Right lobe of liver (tissue), 4 donors: ENCODE results near the gene TTC23.

ENCODE experiments used
- POLR2A ChIP-seq: fragments of 450-650 bp; IDR thresholded peaks from one replicate; pipeline ENCODE4 v1.6.1; 2017; ENCODE audit warnings: antibody characterized with exemption, mild to moderate bottlenecking
- TF ChIP-seq, protein P1 (sequence below), 4 donors: fragments of 200-600 bp in 3 of 4; fragments of 450-650 bp in 1 of 4; IDR thresholded peaks; one replicate each; pipeline versions ENCODE4 v1.5.1 to v1.8.0; 2016 to 2022; ENCODE audit warnings: antibody characterized with exemption in 4 of 4, mild to moderate bottlenecking in 2 of 4
- donor health status: DM: no; HTN: no; CAD: no.
- donor health status: DM: no; HTN: no; CAD: no.
- donor health status: DM: no; HTN: yes; CAD: no.

DNA sequence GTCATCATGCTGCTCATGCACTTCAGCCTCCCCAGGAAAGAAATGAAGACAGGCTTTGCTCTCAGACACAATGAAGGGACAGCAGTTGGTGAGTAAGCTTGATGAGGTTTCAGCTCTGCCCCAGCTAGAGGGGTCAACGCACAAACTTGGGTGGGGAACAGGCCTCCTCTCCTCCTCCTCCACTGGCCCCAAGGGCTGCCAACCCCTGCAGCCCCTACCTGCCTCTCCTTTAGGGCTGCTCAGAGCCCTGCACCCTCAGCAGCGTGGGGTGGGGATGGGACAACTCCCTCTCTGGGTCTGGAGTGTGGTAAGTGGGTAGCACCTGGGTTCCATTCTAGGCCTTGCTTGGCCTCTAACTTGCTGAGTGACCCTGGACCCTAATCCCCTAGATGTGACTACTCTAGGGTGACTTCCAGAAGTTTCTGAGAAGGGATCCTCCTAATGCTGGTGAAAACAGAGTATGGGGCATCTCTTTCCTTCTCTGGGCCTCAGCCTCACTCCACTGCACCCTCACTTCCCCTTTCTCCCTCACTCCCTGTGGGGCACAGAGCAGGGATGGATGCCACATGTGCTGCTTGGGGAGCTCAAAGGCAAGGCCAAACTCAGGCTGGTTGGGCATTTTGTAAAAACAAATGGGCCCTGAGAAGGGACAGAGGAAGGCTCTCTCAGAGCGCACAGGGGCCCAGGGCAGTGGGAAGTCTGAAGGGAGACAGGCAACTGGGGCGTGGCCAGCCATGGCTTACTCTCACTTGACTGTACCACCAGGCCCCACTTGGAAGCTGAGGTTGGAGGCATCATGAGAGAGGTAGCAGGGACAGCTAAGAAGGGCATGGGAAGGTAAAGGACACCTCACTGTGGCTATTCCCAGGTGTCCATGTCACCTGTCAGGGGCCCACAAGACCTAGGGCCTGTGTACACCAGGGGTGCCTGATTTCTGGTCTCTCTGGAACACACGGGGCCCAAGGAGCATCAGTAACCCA, 80.5 kb downstream of the TTC23 start:
- TF ChIP-seq, protein P1, sequence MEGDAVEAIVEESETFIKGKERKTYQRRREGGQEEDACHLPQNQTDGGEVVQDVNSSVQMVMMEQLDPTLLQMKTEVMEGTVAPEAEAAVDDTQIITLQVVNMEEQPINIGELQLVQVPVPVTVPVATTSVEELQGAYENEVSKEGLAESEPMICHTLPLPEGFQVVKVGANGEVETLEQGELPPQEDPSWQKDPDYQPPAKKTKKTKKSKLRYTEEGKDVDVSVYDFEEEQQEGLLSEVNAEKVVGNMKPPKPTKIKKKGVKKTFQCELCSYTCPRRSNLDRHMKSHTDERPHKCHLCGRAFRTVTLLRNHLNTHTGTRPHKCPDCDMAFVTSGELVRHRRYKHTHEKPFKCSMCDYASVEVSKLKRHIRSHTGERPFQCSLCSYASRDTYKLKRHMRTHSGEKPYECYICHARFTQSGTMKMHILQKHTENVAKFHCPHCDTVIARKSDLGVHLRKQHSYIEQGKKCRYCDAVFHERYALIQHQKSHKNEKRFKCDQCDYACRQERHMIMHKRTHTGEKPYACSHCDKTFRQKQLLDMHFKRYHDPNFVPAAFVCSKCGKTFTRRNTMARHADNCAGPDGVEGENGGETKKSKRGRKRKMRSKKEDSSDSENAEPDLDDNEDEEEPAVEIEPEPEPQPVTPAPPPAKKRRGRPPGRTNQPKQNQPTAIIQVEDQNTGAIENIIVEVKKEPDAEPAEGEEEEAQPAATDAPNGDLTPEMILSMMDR (IDR thresholded peaks at IDR 0.05), result no peak
- no peak for TF ChIP-seq POLR2A
